IMR-90 (cell line): ENCODE measurements around the gene COL25A1. TPM values are rescaled to one million over a fixed set of nuclear protein-coding genes. Genes with fewer than 3 reads are reported as not detected.

ENCODE experiments used
- ATAC-seq: fragments of 200-7000 bp; cut with Tn5 transposase; 2 replicates; pipeline ENCODE4 v1.9.1; 2020; ENCODE audit warnings: low read depth, mild to moderate bottlenecking, moderate library complexity
- BruUV-seq: library from RNA; stranded (reverse); fragments of 400-500 nt; replicated peaks from 2 replicates; lab custom pipeline; 2021; lab: Mats Ljungman, UMichigan
- CTCF ChIA-PET: fragments of 300-600 bp; formaldehyde crosslinking; extraction: SDS; loops from one replicate; lab custom pipeline; 2021; ENCODE audit warnings: antibody characterized with exemption; lab: Yijun Ruan, JAX
- POLR2A ChIA-PET: fragments of 300-600 bp; sonication (Branson Sonifier 250); formaldehyde crosslinking; loops from one replicate; lab custom pipeline; 2022; ENCODE audit warnings: antibody characterized with exemption; ENCODE audit not compliant: unreplicated experiment; lab: Charles Lee
- DNase-seq: peaks from one replicate; pipeline ENCODE4 v3.0.0; 2013
- H2AFZ ChIP-seq: replicated peaks from 2 replicates; pipeline ENCODE3; 2013; ENCODE audit warnings: low read length, mild to moderate bottlenecking; ENCODE audit not compliant: poor library complexity
- H2AK5ac ChIP-seq: 2 replicates; pipeline ENCODE4 v1.6.1; 2013; ENCODE audit warnings: low read depth, low read length, inconsistent platforms
- H2AK9ac ChIP-seq: replicated peaks from 2 replicates; pipeline ENCODE3; 2013; ENCODE audit warnings: mild to moderate bottlenecking, low read depth, low read length, moderate library complexity; ENCODE audit not compliant: poor library complexity
- H2BK120ac ChIP-seq: 2 replicates; pipeline ENCODE4 v1.6.1; 2013; ENCODE audit warnings: low read depth, low read length, inconsistent platforms
- H2BK15ac ChIP-seq: 3 replicates; pipeline ENCODE4 v1.6.1; 2013; ENCODE audit warnings: low read depth, low read length, inconsistent platforms
- H2BK20ac ChIP-seq: 2 replicates; pipeline ENCODE4 v1.6.1; 2013; ENCODE audit warnings: low read depth, mild to moderate bottlenecking, inconsistent platforms, low read length, moderate library complexity
- H2BK5ac ChIP-seq: 2 replicates; pipeline ENCODE4 v1.6.1; 2013; ENCODE audit warnings: mild to moderate bottlenecking, low read depth, low read length, inconsistent platforms; ENCODE audit not compliant: poor library complexity, severe bottlenecking
- H3K14ac ChIP-seq: replicated peaks from 2 replicates; pipeline ENCODE4 v1.6.1; 2013; ENCODE audit warnings: low read depth, low read length, inconsistent platforms
- H3K18ac ChIP-seq: 2 replicates; pipeline ENCODE4 v1.6.1; 2013; ENCODE audit warnings: low read depth, low read length, control low read depth
- H3K23ac ChIP-seq: 2 replicates; pipeline ENCODE4 v1.6.1; 2013; ENCODE audit warnings: low read depth, low read length, inconsistent platforms
- H3K27ac ChIP-seq: 2 replicates; pipeline ENCODE4 v1.5.1; 2013; ENCODE audit warnings: mild to moderate bottlenecking, control low read depth, low read length; ENCODE audit not compliant: insufficient read depth
- H3K27me3 ChIP-seq: 2 replicates; pipeline ENCODE4 v1.6.1; 2013; ENCODE audit warnings: low read length; ENCODE audit not compliant: control insufficient read depth, insufficient read depth
- H3K36me3 ChIP-seq: 2 replicates; pipeline ENCODE4 v1.6.1; 2013; ENCODE audit warnings: low read length, mixed read lengths; ENCODE audit not compliant: control insufficient read depth, insufficient read depth
- H3K4ac ChIP-seq: 2 replicates; pipeline ENCODE4 v1.6.1; 2013; ENCODE audit warnings: low read depth, low read length, inconsistent platforms
- H3K4me1 ChIP-seq: 2 replicates; pipeline ENCODE4 v1.6.1; 2013; ENCODE audit warnings: low read length, mixed read lengths; ENCODE audit not compliant: control insufficient read depth, insufficient read depth
- H3K4me2 ChIP-seq: 2 replicates; pipeline ENCODE4 v1.6.1; 2013; ENCODE audit warnings: low read depth, mild to moderate bottlenecking, control low read depth, low read length, moderate library complexity
- H3K4me3 ChIP-seq: 2 replicates; pipeline ENCODE4 v1.5.1; 2013; ENCODE audit warnings: low read depth, mild to moderate bottlenecking, control low read depth, low read length, moderate library complexity; ENCODE audit not compliant: insufficient read depth
- H3K56ac ChIP-seq: 2 replicates; pipeline ENCODE4 v1.6.1; 2013; ENCODE audit warnings: low read length, inconsistent platforms; ENCODE audit not compliant: insufficient read depth; ENCODE audit errors: extremely low read depth
- H3K79me1 ChIP-seq, 2 experiments: 2 replicates each; pipeline ENCODE4 v1.6.1; 2013; ENCODE audit warnings: low read length in 2 of 2, inconsistent platforms in 1 of 2, low read depth in 1 of 2
- H3K9ac ChIP-seq: 2 replicates; pipeline ENCODE4 v1.6.1; 2013; ENCODE audit warnings: low read depth, low read length, control low read depth
- H3K9me1 ChIP-seq: 2 replicates; pipeline ENCODE4 v1.6.1; 2013; ENCODE audit warnings: low read length, inconsistent platforms; ENCODE audit not compliant: insufficient read depth
- H3K9me3 ChIP-seq: 2 replicates; pipeline ENCODE4 v1.6.1; 2013; ENCODE audit warnings: low read length; ENCODE audit not compliant: control insufficient read depth, insufficient read depth
- H4K20me1 ChIP-seq: 2 replicates; pipeline ENCODE4 v1.6.1; 2013; ENCODE audit warnings: low read length, inconsistent platforms; ENCODE audit not compliant: insufficient read depth
- H4K5ac ChIP-seq: 2 replicates; pipeline ENCODE4 v1.6.1; 2013; ENCODE audit warnings: mild to moderate bottlenecking, low read depth, low read length, control low read depth
- H4K8ac ChIP-seq, 2 experiments: 2 replicates each; pipeline ENCODE4 v1.6.1; 2013; ENCODE audit warnings: low read depth in 2 of 2, low read length in 2 of 2, control low read depth in 1 of 2, inconsistent platforms in 1 of 2
- H4K91ac ChIP-seq: 2 replicates; pipeline ENCODE4 v1.6.1; 2013; ENCODE audit warnings: low read depth, low read length, inconsistent platforms; ENCODE audit not compliant: insufficient read depth
- BHLHE40 ChIP-seq: fragments of 150-350 bp; IDR thresholded peaks from 2 replicates; pipeline ENCODE4 v1.6.1; 2016; ENCODE audit warnings: mild to moderate bottlenecking, low read depth, low read length
- CEBPB ChIP-seq: IDR thresholded peaks from 2 replicates; pipeline ENCODE4 v1.6.1; 2012; ENCODE audit warnings: low read depth, low read length, improper control_type of control experiment
- CHD1 ChIP-seq: IDR thresholded peaks from 2 replicates; pipeline ENCODE4 v1.6.1; 2012; ENCODE audit warnings: low read depth, low read length, improper control_type of control experiment
- ELK1 ChIP-seq: fragments of 150-350 bp; IDR thresholded peaks from 2 replicates; pipeline ENCODE4 v1.6.1; 2016; ENCODE audit warnings: low read depth, mild to moderate bottlenecking, low read length, moderate library complexity, borderline replicate concordance
- FOS ChIP-seq: fragments of 150-350 bp; IDR thresholded peaks from 2 replicates; pipeline ENCODE4 v1.6.1; 2016; ENCODE audit warnings: low read depth, low read length
- MAFK ChIP-seq: IDR thresholded peaks from 2 replicates; pipeline ENCODE4 v1.6.1; 2012; ENCODE audit warnings: low read depth, low read length, improper control_type of control experiment
- MAZ ChIP-seq: IDR thresholded peaks from 2 replicates; pipeline ENCODE4 v1.6.1; 2012; ENCODE audit warnings: low read depth, mild to moderate bottlenecking, low read length, improper control_type of control experiment, moderate library complexity, borderline replicate concordance
- MXI1 ChIP-seq: IDR thresholded peaks from 2 replicates; pipeline ENCODE4 v1.6.1; 2012; ENCODE audit warnings: low read depth, mild to moderate bottlenecking, low read length, moderate library complexity, borderline replicate concordance
- POLR2A ChIP-seq: IDR thresholded peaks from 2 replicates; pipeline ENCODE4 v1.6.1; 2012; ENCODE audit warnings: mild to moderate bottlenecking, low read depth, low read length
- RAD21 ChIP-seq: IDR thresholded peaks from 2 replicates; pipeline ENCODE4 v1.6.1; 2012; ENCODE audit warnings: low read length, improper control_type of control experiment
- SMC3 ChIP-seq: fragments of 150-350 bp; IDR thresholded peaks from 2 replicates; pipeline ENCODE4 v1.6.1; 2016; ENCODE audit warnings: low read depth, mild to moderate bottlenecking, antibody characterized with exemption, low read length, moderate library complexity
- USF2 ChIP-seq: fragments of 150-350 bp; IDR thresholded peaks from 2 replicates; pipeline ENCODE4 v1.6.1; 2017; ENCODE audit warnings: mild to moderate bottlenecking, antibody characterized with exemption, low read length, low read depth
- WGBS, 2 experiments: methylation state at CpG; one replicate each; pipeline versions ENCODE4 v1.1.5 to v1.1.7; 2013; ENCODE audit warnings: missing lambda C conversion rate in 2 of 2; ENCODE audit not compliant: insufficient read length in 1 of 2; ENCODE audit errors: extremely low coverage in 2 of 2; 5-methylcytosine and 5-hydroxymethylcytosine counted together
- dilution Hi-C: fragments of 300-500 bp; cut with HindIII; formaldehyde crosslinking; loops from one replicate; pipeline ENCODE4 v1.14.3; 2018; ENCODE audit warnings: low sequenced_read_pairs; ENCODE audit not compliant: unreplicated experiment
- in situ Hi-C: fragments of 300-500 bp; cut with MboI; formaldehyde crosslinking; loops from 3 replicates; pipeline ENCODE4 v1.14.3; 2019; ENCODE audit warnings: low sequenced_read_pairs, inconsistent platforms, mixed read lengths
- intact Hi-C: fragments of 100-400 bp; cut with micrococcal nuclease; formaldehyde crosslinking; loops from 2 replicates; pipeline ENCODE4 v1.10.0; 2022
- polyA plus RNA-seq, 3 experiments: library from polyadenylated mRNA; depleted of rRNA; stranded (reverse); fragments of >200 nt; gene quantifications; 2 replicates each; pipeline ENCODE4 v1.2.3, GENCODE V29; 2012; ENCODE audit warnings: low replicate concordance in 1 of 3
- total RNA-seq: library from RNA; depleted of rRNA; stranded (reverse); fragments of >200 nt; gene quantifications from 2 replicates; pipeline ENCODE4 v1.2.3, GENCODE V29; 2012

The COL25A1 gene
- total and polyA plus RNA-seq, 2 of the 4 experiments (the other 2 are of a cell fraction): under 0.01 to 0.05 TPM

- DNase-seq (no peak), ATAC-seq (no peak)
- Histone ChIP-seq H3K79me1 (no peaks in the 10 kb centered on the region), H3K14ac (no peak overlapping the region), H3K27ac (no peak overlapping the region), H3K9ac (no peak overlapping the region), H4K5ac (no peak overlapping the region), H3K9me1 (no peaks in the 10 kb centered on the region), H3K18ac (no peak overlapping the region), H2BK20ac (no peak overlapping the region), H3K4me2 (no peak overlapping the region), H2BK120ac (no peak overlapping the region), H3K36me3 (no peaks in the 10 kb centered on the region), H3K4ac (no peak overlapping the region), H3K23ac (no peak overlapping the region), H3K4me3 (no peak overlapping the region), H3K56ac (no peak overlapping the region), H4K91ac (no peak overlapping the region), H2AK5ac (no peak overlapping the region), H4K8ac (no peak overlapping the region), H3K27me3 (no peaks in the 10 kb centered on the region), H2AFZ (no peak overlapping the region), H4K20me1 (no peaks in the 10 kb centered on the region), H3K4me1 (no peaks in the 10 kb centered on the region), H3K9me3 (no peaks in the 10 kb centered on the region), H2BK5ac (no peak overlapping the region), H2AK9ac (no peak overlapping the region), H2BK15ac (no peak overlapping the region)
- CTCF ChIA-PET: no interaction called here
- BruUV-seq: no TSS peak
- dilution Hi-C loops (no loop called here), intact Hi-C loops (no loop called here), in situ Hi-C loops (no loop called here)
- TF ChIP-seq USF2 (no peak), MAZ (no peak), BHLHE40 (no peak), FOS (no peak), ELK1 (no peak), RAD21 (no peak), CEBPB (no peak), MAFK (no peak), MXI1 (no peak), POLR2A (no peak), CHD1 (no peak), SMC3 (no peak)
- POLR2A ChIA-PET: no interaction called here
- no CpG with 5 or more reads among the region's 10 CpGs for WGBS, 2 experiments
Measured at GRCh38 chr4:108980455-108981239, 321.8 kb downstream of the COL25A1 start.
